Neural cell (in vitro differentiated cells): ENCODE data around the gene PREB. TPM values are rescaled to one million over a fixed set of nuclear protein-coding genes. Genes with fewer than 3 reads are reported as not detected.

Source experiments
- H2AFZ ChIP-seq: fragments of 200-600, 300-800 bp; sonication (generic), shearing (Covaris generic); 2 replicates; pipeline ENCODE4 v1.6.0; 2014; ENCODE audit warnings: low read depth, mild to moderate bottlenecking, antibody characterized with exemption, low read length, moderate library complexity
- H3F3A ChIP-seq: fragments of 200-600 bp; shearing (Covaris generic); 2 replicates; pipeline ENCODE4 v1.6.1; 2016; ENCODE audit warnings: mild to moderate bottlenecking, moderate library complexity, mixed read lengths, antibody characterized with exemption, low read length; ENCODE audit not compliant: insufficient read depth, poor library complexity, severe bottlenecking
- H3K27ac ChIP-seq: fragments of 200-600, 300-800 bp; sonication (generic), shearing (Covaris generic); 2 replicates; pipeline ENCODE4 v1.5.1; 2014; ENCODE audit warnings: mild to moderate bottlenecking, low read length, moderate library complexity
- H3K27me3 ChIP-seq: fragments of 300-800, 200-600 bp; sonication (generic), shearing (Covaris generic); 2 replicates; pipeline ENCODE4 v1.6.0; 2014; ENCODE audit warnings: mild to moderate bottlenecking, low read depth, low read length, moderate library complexity; ENCODE audit not compliant: insufficient read depth
- H3K36me3 ChIP-seq: fragments of 300-800, 200-600 bp; sonication (generic), shearing (Covaris generic); 2 replicates; pipeline ENCODE4 v1.5.1; 2014; ENCODE audit warnings: mild to moderate bottlenecking, antibody characterized with exemption, low read length, moderate library complexity; ENCODE audit not compliant: insufficient read depth
- H3K4me2 ChIP-seq: fragments of 300-800, 200-600 bp; sonication (generic), shearing (Covaris generic); 2 replicates; pipeline ENCODE4 v1.6.0; 2014; ENCODE audit warnings: mild to moderate bottlenecking, low read length
- H3K4me3 ChIP-seq: fragments of 300-800, 200-600 bp; sonication (generic), shearing (Covaris generic); 2 replicates; pipeline ENCODE4 v1.5.1; 2014; ENCODE audit warnings: mild to moderate bottlenecking, low read length, moderate library complexity
- H3K79me2 ChIP-seq: fragments of 200-600 bp; shearing (Covaris generic); replicated peaks from 2 replicates; pipeline ENCODE4 v1.6.0; 2014; ENCODE audit warnings: mild to moderate bottlenecking, low read length, moderate library complexity; ENCODE audit not compliant: insufficient read depth
- H3K9ac ChIP-seq: fragments of 300-800, 200-600 bp; sonication (generic), shearing (Covaris generic); 2 replicates; pipeline ENCODE4 v1.6.1; 2016; ENCODE audit warnings: mild to moderate bottlenecking, low read length, mixed read lengths
- H3K9me2 ChIP-seq: fragments of 200-600 bp; shearing (Covaris generic); 2 replicates; pipeline ENCODE4 v1.6.1; 2016; ENCODE audit warnings: mild to moderate bottlenecking, low read length, mixed read lengths; ENCODE audit not compliant: insufficient read depth
- H3K9me3 ChIP-seq: fragments of 200-600, 300-800 bp; sonication (generic), shearing (Covaris generic); 2 replicates; pipeline ENCODE4 v1.6.1; 2016; ENCODE audit warnings: mild to moderate bottlenecking, mixed run types, low read length, moderate library complexity, mixed read lengths
- H4K20me1 ChIP-seq: fragments of 200-600 bp; shearing (Covaris generic); 2 replicates; pipeline ENCODE4 v1.6.1; 2016; ENCODE audit warnings: mild to moderate bottlenecking, mixed run types; ENCODE audit not compliant: insufficient read depth
- EP300 ChIP-seq: fragments of 450-650 bp; conservative IDR thresholded peaks from 2 replicates; pipeline ENCODE4 v1.6.1; 2014; ENCODE audit warnings: antibody characterized with exemption, mild to moderate bottlenecking, moderate library complexity; ENCODE audit not compliant: poor library complexity, severe bottlenecking
- EZH2 ChIP-seq: fragments of 200-600, 300-800 bp; shearing (Covaris generic), sonication (generic); IDR thresholded peaks from 2 replicates; pipeline ENCODE4 v1.6.1; 2014; ENCODE audit warnings: antibody characterized with exemption, low read length, borderline replicate concordance, mild to moderate bottlenecking; ENCODE audit not compliant: insufficient read depth, poor library complexity, severe bottlenecking
- MXI1 ChIP-seq: fragments of 450-650 bp; conservative IDR thresholded peaks from 2 replicates; pipeline ENCODE4 v1.6.1; 2014; ENCODE audit warnings: antibody characterized with exemption, mild to moderate bottlenecking; ENCODE audit not compliant: poor library complexity, severe bottlenecking
- POLR2AphosphoS5 ChIP-seq: IDR thresholded peaks from 2 replicates; pipeline ENCODE4 v1.6.1; 2012
- RAD21 ChIP-seq: fragments of 450-650 bp; conservative IDR thresholded peaks from 2 replicates; pipeline ENCODE4 v1.6.1; 2014; ENCODE audit warnings: antibody characterized with exemption, mild to moderate bottlenecking, moderate library complexity
- SMC3 ChIP-seq: fragments of 450-650 bp; conservative IDR thresholded peaks from 2 replicates; pipeline ENCODE4 v1.6.1; 2014; ENCODE audit warnings: antibody characterized with exemption, mild to moderate bottlenecking, moderate library complexity; ENCODE audit not compliant: poor library complexity
- TAF1 ChIP-seq: IDR thresholded peaks from 2 replicates; pipeline ENCODE4 v1.6.1; 2012; ENCODE audit warnings: low read depth
- polyA plus RNA-seq: library from polyadenylated mRNA; depleted of rRNA; stranded (reverse); fragments of >200 nt; gene quantifications from 2 replicates; pipeline ENCODE4 v1.2.3, GENCODE V29; 2014
- TF ChIP-seq, protein P1 (sequence below): fragments of 450-650 bp; IDR thresholded peaks from 2 replicates; pipeline ENCODE4 v1.5.1; 2014; ENCODE audit warnings: antibody characterized with exemption, mild to moderate bottlenecking, moderate library complexity; ENCODE audit not compliant: poor library complexity, severe bottlenecking
- TF ChIP-seq, protein P2 (sequence below): IDR thresholded peaks from 2 replicates; pipeline ENCODE4 v1.6.1; 2012; ENCODE audit warnings: borderline replicate concordance

PREB gene
- polyA plus RNA-seq, 1 donor from 2014 or later, result 121 TPM

DNA sequence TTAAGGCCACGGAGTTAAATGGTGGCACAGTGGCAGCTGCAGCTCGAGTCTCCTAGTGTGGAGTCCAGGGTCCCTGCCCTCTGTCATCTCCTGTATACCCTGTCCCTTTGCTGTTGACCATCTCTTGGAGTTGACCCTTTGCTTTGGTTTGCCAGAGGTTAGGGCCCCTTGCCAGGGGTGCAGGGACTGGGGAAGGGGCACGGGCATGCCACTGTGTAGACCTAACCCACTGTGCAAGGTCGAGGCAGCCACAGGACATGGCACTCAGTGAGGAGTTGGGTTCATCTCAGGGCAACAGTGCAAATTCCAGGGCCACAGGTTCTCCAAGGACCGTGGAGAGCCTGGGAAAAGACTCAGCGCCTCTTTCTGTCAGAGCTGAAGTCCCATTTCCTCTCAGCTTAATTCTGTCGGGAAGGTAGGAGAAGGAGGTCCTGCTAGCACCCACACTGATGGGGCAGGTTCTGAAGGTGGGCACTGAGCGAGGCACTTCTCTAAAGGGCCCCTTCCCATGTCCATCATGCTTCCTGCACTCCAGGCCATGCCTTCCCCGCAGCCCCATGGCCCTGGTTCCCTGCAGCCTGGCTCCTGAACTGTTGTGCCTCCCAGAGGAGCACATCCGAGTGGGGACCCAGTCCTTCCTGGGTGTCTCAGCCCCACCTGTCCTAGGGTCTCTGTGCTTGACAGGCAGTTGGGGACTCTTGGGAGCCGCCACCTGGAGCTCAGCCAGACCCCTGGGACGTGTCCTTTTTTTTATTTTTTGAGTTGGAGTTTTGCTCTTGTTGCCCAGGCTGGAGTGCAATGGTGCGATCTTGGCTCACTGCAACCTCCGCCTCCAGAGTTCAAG lies 45.1 kb downstream of the PREB start:
- Histone ChIP-seq H2AFZ (no peak overlapping the region), H3K27ac (no peak overlapping the region), H3K4me2 (no peak overlapping the region), H4K20me1 (no peaks in the 10 kb centered on the region), H3K9ac (no peak overlapping the region), H3F3A (no peaks in the 10 kb centered on the region), H3K79me2 (no peaks in the 10 kb centered on the region), H3K4me3 (no peak overlapping the region), H3K36me3 (no peaks in the 10 kb centered on the region), H3K9me3 (no peaks in the 10 kb centered on the region), H3K9me2 (no peaks in the 10 kb centered on the region), H3K27me3 (peaks cover 10% of the 10 kb centered on the region)
- TF ChIP-seq, protein P1, sequence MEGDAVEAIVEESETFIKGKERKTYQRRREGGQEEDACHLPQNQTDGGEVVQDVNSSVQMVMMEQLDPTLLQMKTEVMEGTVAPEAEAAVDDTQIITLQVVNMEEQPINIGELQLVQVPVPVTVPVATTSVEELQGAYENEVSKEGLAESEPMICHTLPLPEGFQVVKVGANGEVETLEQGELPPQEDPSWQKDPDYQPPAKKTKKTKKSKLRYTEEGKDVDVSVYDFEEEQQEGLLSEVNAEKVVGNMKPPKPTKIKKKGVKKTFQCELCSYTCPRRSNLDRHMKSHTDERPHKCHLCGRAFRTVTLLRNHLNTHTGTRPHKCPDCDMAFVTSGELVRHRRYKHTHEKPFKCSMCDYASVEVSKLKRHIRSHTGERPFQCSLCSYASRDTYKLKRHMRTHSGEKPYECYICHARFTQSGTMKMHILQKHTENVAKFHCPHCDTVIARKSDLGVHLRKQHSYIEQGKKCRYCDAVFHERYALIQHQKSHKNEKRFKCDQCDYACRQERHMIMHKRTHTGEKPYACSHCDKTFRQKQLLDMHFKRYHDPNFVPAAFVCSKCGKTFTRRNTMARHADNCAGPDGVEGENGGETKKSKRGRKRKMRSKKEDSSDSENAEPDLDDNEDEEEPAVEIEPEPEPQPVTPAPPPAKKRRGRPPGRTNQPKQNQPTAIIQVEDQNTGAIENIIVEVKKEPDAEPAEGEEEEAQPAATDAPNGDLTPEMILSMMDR, result no peak
- TF ChIP-seq POLR2AphosphoS5 (no peak), EP300 (no peak), SMC3 (no peak), MXI1 (no peak), RAD21 (no peak), TAF1 (no peak), EZH2 (no peak)
- TF ChIP-seq, protein P2, sequence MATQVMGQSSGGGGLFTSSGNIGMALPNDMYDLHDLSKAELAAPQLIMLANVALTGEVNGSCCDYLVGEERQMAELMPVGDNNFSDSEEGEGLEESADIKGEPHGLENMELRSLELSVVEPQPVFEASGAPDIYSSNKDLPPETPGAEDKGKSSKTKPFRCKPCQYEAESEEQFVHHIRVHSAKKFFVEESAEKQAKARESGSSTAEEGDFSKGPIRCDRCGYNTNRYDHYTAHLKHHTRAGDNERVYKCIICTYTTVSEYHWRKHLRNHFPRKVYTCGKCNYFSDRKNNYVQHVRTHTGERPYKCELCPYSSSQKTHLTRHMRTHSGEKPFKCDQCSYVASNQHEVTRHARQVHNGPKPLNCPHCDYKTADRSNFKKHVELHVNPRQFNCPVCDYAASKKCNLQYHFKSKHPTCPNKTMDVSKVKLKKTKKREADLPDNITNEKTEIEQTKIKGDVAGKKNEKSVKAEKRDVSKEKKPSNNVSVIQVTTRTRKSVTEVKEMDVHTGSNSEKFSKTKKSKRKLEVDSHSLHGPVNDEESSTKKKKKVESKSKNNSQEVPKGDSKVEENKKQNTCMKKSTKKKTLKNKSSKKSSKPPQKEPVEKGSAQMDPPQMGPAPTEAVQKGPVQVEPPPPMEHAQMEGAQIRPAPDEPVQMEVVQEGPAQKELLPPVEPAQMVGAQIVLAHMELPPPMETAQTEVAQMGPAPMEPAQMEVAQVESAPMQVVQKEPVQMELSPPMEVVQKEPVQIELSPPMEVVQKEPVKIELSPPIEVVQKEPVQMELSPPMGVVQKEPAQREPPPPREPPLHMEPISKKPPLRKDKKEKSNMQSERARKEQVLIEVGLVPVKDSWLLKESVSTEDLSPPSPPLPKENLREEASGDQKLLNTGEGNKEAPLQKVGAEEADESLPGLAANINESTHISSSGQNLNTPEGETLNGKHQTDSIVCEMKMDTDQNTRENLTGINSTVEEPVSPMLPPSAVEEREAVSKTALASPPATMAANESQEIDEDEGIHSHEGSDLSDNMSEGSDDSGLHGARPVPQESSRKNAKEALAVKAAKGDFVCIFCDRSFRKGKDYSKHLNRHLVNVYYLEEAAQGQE, result no peak

DNA sequence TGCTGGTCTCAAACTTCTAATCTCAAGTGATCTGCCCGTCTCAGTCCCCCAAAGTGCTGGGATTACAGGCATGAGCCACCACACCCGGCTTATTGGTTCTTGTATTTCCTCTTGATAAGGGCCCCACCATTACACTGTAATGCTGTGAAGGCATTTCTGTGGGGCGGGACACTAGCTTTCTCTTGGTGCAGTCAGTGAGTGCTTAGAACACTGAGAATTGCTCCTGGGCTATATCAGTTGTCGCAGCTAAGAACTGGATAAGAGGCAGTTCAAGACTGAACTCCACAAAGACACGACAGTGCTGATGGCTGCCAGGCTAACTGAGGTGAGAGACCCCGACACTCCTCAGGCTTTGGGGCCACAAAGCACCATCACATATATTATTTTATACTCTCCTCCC lies 45.8 kb downstream of the PREB start:
- Histone ChIP-seq H3K27me3 (peaks cover 10% of the 10 kb centered on the region), H3K27ac (no peak overlapping the region), H3K9ac (no peak overlapping the region), H3K79me2 (no peaks in the 10 kb centered on the region), H3K4me2 (no peak overlapping the region), H2AFZ (no peak overlapping the region), H3F3A (no peaks in the 10 kb centered on the region), H3K36me3 (no peaks in the 10 kb centered on the region), H3K4me3 (no peak overlapping the region), H4K20me1 (no peaks in the 10 kb centered on the region), H3K9me3 (no peaks in the 10 kb centered on the region), H3K9me2 (no peaks in the 10 kb centered on the region)
- no peak for TF ChIP-seq RAD21
- TF ChIP-seq TAF1, result no peak
- TF ChIP-seq, protein P2, result no peak
- TF ChIP-seq POLR2AphosphoS5, result no peak
- TF ChIP-seq MXI1, result no peak
- TF ChIP-seq, protein P1, result no peak
